NB4 (cell line): ENCODE measurements around the gene PTPRS.

ENCODE experiments used
- MYC ChIP-seq: IDR thresholded peaks from 2 replicates; pipeline ENCODE4 v1.6.1; 2011; ENCODE audit warnings: low read depth, low read length
- POLR2A ChIP-seq: IDR thresholded peaks from 2 replicates; pipeline ENCODE4 v1.6.1; 2011; ENCODE audit warnings: mild to moderate bottlenecking; ENCODE audit not compliant: insufficient read length; ENCODE audit errors: extremely low read depth
- TF ChIP-seq, protein P1 (sequence below): IDR thresholded peaks from 2 replicates; pipeline ENCODE4 v1.6.1; 2011; ENCODE audit warnings: low read depth, low read length
- TF ChIP-seq, protein P2 (sequence below): IDR thresholded peaks from one replicate; pipeline ENCODE4 v1.5.1; 2012; ENCODE audit warnings: low read depth, low read length

DNA sequence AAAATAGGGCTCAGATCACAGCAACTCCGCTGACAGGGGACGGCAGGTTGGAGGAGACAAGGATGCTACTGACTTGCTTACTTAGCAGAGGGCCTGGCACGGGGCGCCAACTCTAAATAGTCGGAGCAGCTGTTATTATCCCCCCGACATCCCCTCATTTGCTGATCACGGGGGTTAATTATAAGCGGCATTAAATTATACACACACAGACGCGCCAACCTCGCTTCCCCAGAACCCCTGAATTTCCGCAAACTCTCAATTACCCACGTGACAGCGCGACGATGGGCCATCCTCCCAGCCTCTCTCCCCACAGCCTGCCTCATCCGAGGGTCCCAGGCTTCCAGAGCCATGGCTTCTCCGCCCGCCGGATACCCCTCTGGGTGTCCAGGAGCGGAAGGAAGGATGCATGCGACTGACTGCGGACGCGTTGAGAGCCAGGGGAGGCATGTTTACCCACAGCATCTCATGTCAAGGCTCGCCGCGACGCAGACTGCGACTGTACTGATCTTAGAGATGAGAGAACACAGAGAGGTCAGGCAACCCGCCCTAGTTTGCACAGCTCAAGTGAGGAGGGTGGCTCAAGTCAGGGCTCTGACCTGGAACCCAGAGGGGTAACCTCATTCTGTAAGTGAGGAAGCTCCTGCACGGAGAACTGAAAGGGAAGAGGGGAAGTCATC lies 5.7 kb downstream of the PTPRS start:
- TF ChIP-seq, protein P1, sequence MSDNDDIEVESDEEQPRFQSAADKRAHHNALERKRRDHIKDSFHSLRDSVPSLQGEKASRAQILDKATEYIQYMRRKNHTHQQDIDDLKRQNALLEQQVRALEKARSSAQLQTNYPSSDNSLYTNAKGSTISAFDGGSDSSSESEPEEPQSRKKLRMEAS = no peak
- TF ChIP-seq, protein P2, sequence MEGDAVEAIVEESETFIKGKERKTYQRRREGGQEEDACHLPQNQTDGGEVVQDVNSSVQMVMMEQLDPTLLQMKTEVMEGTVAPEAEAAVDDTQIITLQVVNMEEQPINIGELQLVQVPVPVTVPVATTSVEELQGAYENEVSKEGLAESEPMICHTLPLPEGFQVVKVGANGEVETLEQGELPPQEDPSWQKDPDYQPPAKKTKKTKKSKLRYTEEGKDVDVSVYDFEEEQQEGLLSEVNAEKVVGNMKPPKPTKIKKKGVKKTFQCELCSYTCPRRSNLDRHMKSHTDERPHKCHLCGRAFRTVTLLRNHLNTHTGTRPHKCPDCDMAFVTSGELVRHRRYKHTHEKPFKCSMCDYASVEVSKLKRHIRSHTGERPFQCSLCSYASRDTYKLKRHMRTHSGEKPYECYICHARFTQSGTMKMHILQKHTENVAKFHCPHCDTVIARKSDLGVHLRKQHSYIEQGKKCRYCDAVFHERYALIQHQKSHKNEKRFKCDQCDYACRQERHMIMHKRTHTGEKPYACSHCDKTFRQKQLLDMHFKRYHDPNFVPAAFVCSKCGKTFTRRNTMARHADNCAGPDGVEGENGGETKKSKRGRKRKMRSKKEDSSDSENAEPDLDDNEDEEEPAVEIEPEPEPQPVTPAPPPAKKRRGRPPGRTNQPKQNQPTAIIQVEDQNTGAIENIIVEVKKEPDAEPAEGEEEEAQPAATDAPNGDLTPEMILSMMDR = no peak
- no peak for TF ChIP-seq POLR2A
- no peak for TF ChIP-seq MYC
